Left hindlimb (tissue), 1 donor: ENCODE data around the gene CES3.

Source experiments
- DNase-seq: peaks from one replicate; pipeline ENCODE4 v3.0.0-alpha.2; 2018

CES3 gene

GRCh38 chr16:66961065-66961744, at the start of gene CES3:
Gene CES3, plus strand, starts transcription at chr16:66961266. Its CDS starts 42 bp downstream, at chr16:66961308.
- DNase-seq, result no peak

- DNase-seq, result no peak
Observed at GRCh38 chr16:66911801-66912200, 49.3 kb upstream of the CES3 start.

GRCh38 chr16:66913081-66913480, 48.0 kb upstream of the CES3 start:
- no peak for DNase-seq

- no peak for DNase-seq
Observed at GRCh38 chr16:66913711-66914110, 47.4 kb upstream of the CES3 start.

GRCh38 chr16:66914541-66914940, 46.5 kb upstream of the CES3 start:
- no peak for DNase-seq

GRCh38 chr16:66915041-66915440, 46.0 kb upstream of the CES3 start:
- DNase-seq, result no peak

GRCh38 chr16:66916518-66916917, 44.5 kb upstream of the CES3 start:
- no peak for DNase-seq

- DNase-seq, result no peak
Observed at GRCh38 chr16:66917741-66918140, 43.3 kb upstream of the CES3 start.

- DNase-seq, result no peak
Observed at GRCh38 chr16:66918355-66918754, 42.7 kb upstream of the CES3 start.

GRCh38 chr16:66918803-66919568, 42.1 kb upstream of the CES3 start, which contains the start of gene CDH16:
Gene CDH16, minus strand, starts transcription at chr16:66918885. Its CDS starts 820 bp downstream, at chr16:66918065.
- DNase-seq, result no peak

- DNase-seq, result no peak
Observed at GRCh38 chr16:66919569-66920298, 41.3 kb upstream of the CES3 start.

- DNase-seq, result no peak
Observed at GRCh38 chr16:66920299-66920590, 40.8 kb upstream of the CES3 start.

GRCh38 chr16:66920924-66921680, 40.0 kb upstream of the CES3 start:
- no peak for DNase-seq

GRCh38 chr16:66921729-66922450, 39.2 kb upstream of the CES3 start:
- DNase-seq, result no peak

- no peak for DNase-seq
Observed at GRCh38 chr16:66923247-66923731, 37.8 kb upstream of the CES3 start.

- no peak for DNase-seq
Observed at GRCh38 chr16:66923866-66924265, 37.2 kb upstream of the CES3 start.

GRCh38 chr16:66924527-66925321, 36.3 kb upstream of the CES3 start:
- DNase-seq, result no peak

- DNase-seq, result no peak
Observed at GRCh38 chr16:66925322-66925840, 35.7 kb upstream of the CES3 start, which contains the start of gene RRAD. Gene RRAD, minus strand, starts transcription at chr16:66925535. Its CDS starts 356 bp downstream, at chr16:66925179.

GRCh38 chr16:66926171-66926947, 34.7 kb upstream of the CES3 start:
- DNase-seq, result no peak

- DNase-seq, result no peak
Observed at GRCh38 chr16:66926961-66927436, 34.1 kb upstream of the CES3 start.
